Natural killer cell (primary cell): ENCODE data around the gene CACNA1B. TPM values are rescaled to one million over a fixed set of nuclear protein-coding genes. Genes with fewer than 3 reads are reported as not detected.
"Not testable (repeated sequence)": the region's sequence is repeated elsewhere in the genome, so short reads cannot be mapped to it uniquely, and the experiment has no call there.

Experiments
- ATAC-seq, 3 donors: fragments of 150-1000 bp in 2 of 3; fragments of 200-7000 bp in 1 of 3; cut with Tn5 transposase; 1 replicate in 1 of 3; 2 replicates in 2 of 3; pipeline ENCODE4 v1.10.0; 2021; ENCODE audit warnings: mild to moderate bottlenecking in 2 of 3, moderate library complexity in 2 of 3
- DNase-seq, 2 donors: peaks; one replicate each; pipeline versions ENCODE4 v3.0.0 to v3.0.0-alpha.2; 2013 to 2021; ENCODE audit warnings: mixed read lengths in 1 of 2
- H3K27ac ChIP-seq: one replicate; pipeline ENCODE4 v1.5.1; 2013; ENCODE audit warnings: mild to moderate bottlenecking, low read length
- H3K27me3 ChIP-seq: one replicate; pipeline ENCODE4 v1.6.1; 2013; ENCODE audit warnings: low read length; ENCODE audit not compliant: control insufficient read depth, insufficient read depth
- H3K36me3 ChIP-seq: one replicate; pipeline ENCODE4 v1.6.1; 2013; ENCODE audit warnings: low read length; ENCODE audit not compliant: control insufficient read depth, insufficient read depth
- H3K4me1 ChIP-seq: one replicate; pipeline ENCODE4 v1.6.1; 2013; ENCODE audit warnings: low read length; ENCODE audit not compliant: control insufficient read depth, insufficient read depth
- H3K4me3 ChIP-seq: one replicate; pipeline ENCODE4 v1.5.1; 2013; ENCODE audit warnings: low read length
- H3K9me3 ChIP-seq: one replicate; pipeline ENCODE4 v1.6.1; 2013; ENCODE audit warnings: low read length; ENCODE audit not compliant: control insufficient read depth, insufficient read depth
- H3K27ac Mint-ChIP-seq, 2 donors: one replicate each; pipeline ENCODE4 v1.8.0; 2022; ENCODE audit warnings: mild to moderate bottlenecking in 2 of 2, mixed read lengths in 2 of 2, moderate library complexity in 1 of 2
- H3K27me3 Mint-ChIP-seq, 2 donors: one replicate each; pipeline ENCODE4 v1.8.0; 2022; ENCODE audit warnings: low read depth in 2 of 2, mixed read lengths in 2 of 2
- H3K36me3 Mint-ChIP-seq: one replicate; pipeline ENCODE4 v1.8.0; 2022; ENCODE audit warnings: mixed read lengths
- H3K4me1 Mint-ChIP-seq, 2 donors: one replicate each; pipeline ENCODE4 v1.8.0; 2022; ENCODE audit warnings: mixed read lengths in 2 of 2
- H3K4me3 Mint-ChIP-seq: one replicate; pipeline ENCODE4 v1.8.0; 2022; ENCODE audit warnings: mild to moderate bottlenecking, moderate library complexity, mixed read lengths
- H3K9me3 Mint-ChIP-seq, 2 donors: one replicate each; pipeline ENCODE4 v1.8.0; 2022; ENCODE audit warnings: mixed read lengths in 2 of 2
- CTCF ChIP-seq: fragments of 200-600 bp; IDR thresholded peaks from one replicate; pipeline ENCODE4 v1.8.0; 2022; ENCODE audit warnings: antibody characterized with exemption
- WGBS: methylation state at CpG from one replicate; pipeline ENCODE4 v1.1.7; 2013; ENCODE audit warnings: missing lambda C conversion rate; ENCODE audit not compliant: insufficient coverage; 5-methylcytosine and 5-hydroxymethylcytosine counted together
- intact Hi-C: fragments of 100-400 bp; cut with micrococcal nuclease; formaldehyde crosslinking; loops from one replicate; pipeline ENCODE4 v1.14.2; 2022
- total RNA-seq, 4 donors: library from RNA; stranded (reverse); fragments of 120-200 nt in 1 of 4; gene quantifications; one replicate each; pipeline versions ENCODE4 v1.2.3 to v1.2.4, GENCODE V29; 2013 to 2022

CACNA1B gene
- total RNA-seq, 3 donors from 2014 or later (not counting 1 experiment from before 2014, with no cell fraction given): 0.07 TPM; not detected in 2

- H3K9me3 ChIP-seq: no peaks in the 10 kb centered on the region
- H3K4me1 ChIP-seq: no peaks in the 10 kb centered on the region
- no peaks in the 10 kb centered on the region for H3K9me3 Mint-ChIP-seq
- peaks cover 0 to 7% of the 10 kb centered on the region in 2 donors for H3K27me3 Mint-ChIP-seq
- H3K36me3 ChIP-seq: no peaks in the 10 kb centered on the region
- H3K4me3 ChIP-seq: no peak overlapping the region
- H3K4me3 Mint-ChIP-seq: no peak overlapping the region
- WGBS: 93% methylated on average over 13 of the region's 13 CpGs
- no peaks in the 10 kb centered on the region for H3K36me3 Mint-ChIP-seq
- no peak overlapping the region for H3K27ac Mint-ChIP-seq
- ATAC-seq (no peak), DNase-seq (no peak)
- no peak for TF ChIP-seq CTCF
- peaks cover under 1% of the 10 kb centered on the region for H3K27me3 ChIP-seq
- intact Hi-C loops: no loop called here
- no peak overlapping the region for H3K27ac ChIP-seq
- H3K4me1 Mint-ChIP-seq: no peaks in the 10 kb centered on the region
Observed at GRCh38 chr9:138017200-138017599, 139.6 kb downstream of the CACNA1B start.

- H3K4me1 Mint-ChIP-seq, H3K9me3 ChIP-seq, H3K27me3 ChIP-seq, H3K4me3 Mint-ChIP-seq, H3K36me3 Mint-ChIP-seq, H3K36me3 ChIP-seq, H3K27ac ChIP-seq, H3K27ac Mint-ChIP-seq, DNase-seq, H3K4me3 ChIP-seq, ATAC-seq, intact Hi-C loops, H3K4me1 ChIP-seq, H3K9me3 Mint-ChIP-seq: not testable (repeated sequence)
- 85% methylated on average over 10 of the region's 10 CpGs for WGBS
- peaks cover 7 to 11% of the 10 kb centered on the region in 2 donors for H3K27me3 Mint-ChIP-seq
Observed at GRCh38 chr9:138019514-138019913, 141.9 kb downstream of the CACNA1B start.

DNA sequence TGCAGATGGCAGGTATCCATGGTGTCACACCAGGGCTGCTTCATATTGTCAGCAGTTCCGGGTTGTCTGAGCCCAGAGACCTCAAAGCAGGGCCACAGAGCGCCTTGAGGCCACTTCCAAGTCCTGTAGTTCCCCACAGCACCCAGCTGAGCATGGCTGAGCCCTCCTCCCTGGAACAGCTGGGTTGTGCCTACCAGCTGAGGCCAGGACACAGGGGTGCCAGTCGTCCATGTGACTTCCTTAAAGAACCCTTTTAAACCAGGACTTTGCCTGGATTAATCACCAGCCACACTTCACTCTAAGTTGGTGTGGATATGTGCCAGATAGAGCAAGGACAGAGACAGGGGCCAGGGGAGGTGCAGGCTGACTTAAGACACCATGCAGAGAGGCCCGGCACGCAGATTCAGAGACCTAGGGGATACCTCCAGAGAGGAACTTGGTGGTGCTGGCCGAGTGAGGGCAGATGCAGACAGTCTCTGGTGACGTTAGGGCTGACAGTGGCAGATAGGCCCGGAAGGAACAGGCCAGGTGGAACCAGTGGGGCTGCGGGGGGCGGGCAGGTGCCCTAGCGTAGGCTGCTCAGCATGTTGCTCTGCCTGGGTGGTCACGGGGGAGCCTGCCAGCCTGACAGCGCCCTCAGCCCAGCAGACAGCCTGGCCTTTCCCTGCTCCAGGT, 142.7 kb downstream of the CACNA1B start:
- Histone ChIP-seq H3K36me3 (no peaks in the 10 kb centered on the region), H3K9me3 (no peaks in the 10 kb centered on the region), H3K27ac (no peak overlapping the region), H3K4me1 (no peaks in the 10 kb centered on the region), H3K27me3 (peaks cover 3% of the 10 kb centered on the region), H3K4me3 (no peak overlapping the region)
- WGBS: 80% methylated on average over 13 of the region's 13 CpGs
- no peaks in the 10 kb centered on the region for H3K36me3 Mint-ChIP-seq
- DNase-seq: no peak
- ATAC-seq: no peak
- H3K27ac Mint-ChIP-seq: no peak overlapping the region
- TF ChIP-seq CTCF: no peak
- no peaks in the 10 kb centered on the region for H3K9me3 Mint-ChIP-seq
- H3K4me1 Mint-ChIP-seq: no peaks in the 10 kb centered on the region
- H3K27me3 Mint-ChIP-seq: peaks cover 11% of the 10 kb centered on the region in 2 donors
- H3K4me3 Mint-ChIP-seq: no peak overlapping the region
- intact Hi-C loops: no loop called here

GRCh38 chr9:138020795-138021182, 143.2 kb downstream of the CACNA1B start:
- 93% methylated on average over 5 of the region's 5 CpGs for WGBS
- Histone ChIP-seq H3K27ac (no peak overlapping the region), H3K4me1 (no peaks in the 10 kb centered on the region), H3K4me3 (no peak overlapping the region), H3K36me3 (no peaks in the 10 kb centered on the region), H3K27me3 (peaks cover 3% of the 10 kb centered on the region), H3K9me3 (no peaks in the 10 kb centered on the region)
- H3K36me3 Mint-ChIP-seq: no peaks in the 10 kb centered on the region
- ATAC-seq (no peak), DNase-seq (no peak)
- peaks cover 14 to 17% of the 10 kb centered on the region in 2 donors for H3K27me3 Mint-ChIP-seq
- no peaks in the 10 kb centered on the region for H3K9me3 Mint-ChIP-seq
- no peaks in the 10 kb centered on the region for H3K4me1 Mint-ChIP-seq
- no peak overlapping the region for H3K27ac Mint-ChIP-seq
- no peak overlapping the region for H3K4me3 Mint-ChIP-seq
- TF ChIP-seq CTCF: no peak
- intact Hi-C loops: no loop called here
